ENCODE measurements around the gene BRAT1. TPM values are rescaled to one million over a fixed set of nuclear protein-coding genes. Genes with fewer than 3 reads are reported as not detected.

The BRAT1 gene
- total and polyA plus RNA-seq, 2 experiments from 2014 or later: 19.2 to 45.0 TPM

DNA sequence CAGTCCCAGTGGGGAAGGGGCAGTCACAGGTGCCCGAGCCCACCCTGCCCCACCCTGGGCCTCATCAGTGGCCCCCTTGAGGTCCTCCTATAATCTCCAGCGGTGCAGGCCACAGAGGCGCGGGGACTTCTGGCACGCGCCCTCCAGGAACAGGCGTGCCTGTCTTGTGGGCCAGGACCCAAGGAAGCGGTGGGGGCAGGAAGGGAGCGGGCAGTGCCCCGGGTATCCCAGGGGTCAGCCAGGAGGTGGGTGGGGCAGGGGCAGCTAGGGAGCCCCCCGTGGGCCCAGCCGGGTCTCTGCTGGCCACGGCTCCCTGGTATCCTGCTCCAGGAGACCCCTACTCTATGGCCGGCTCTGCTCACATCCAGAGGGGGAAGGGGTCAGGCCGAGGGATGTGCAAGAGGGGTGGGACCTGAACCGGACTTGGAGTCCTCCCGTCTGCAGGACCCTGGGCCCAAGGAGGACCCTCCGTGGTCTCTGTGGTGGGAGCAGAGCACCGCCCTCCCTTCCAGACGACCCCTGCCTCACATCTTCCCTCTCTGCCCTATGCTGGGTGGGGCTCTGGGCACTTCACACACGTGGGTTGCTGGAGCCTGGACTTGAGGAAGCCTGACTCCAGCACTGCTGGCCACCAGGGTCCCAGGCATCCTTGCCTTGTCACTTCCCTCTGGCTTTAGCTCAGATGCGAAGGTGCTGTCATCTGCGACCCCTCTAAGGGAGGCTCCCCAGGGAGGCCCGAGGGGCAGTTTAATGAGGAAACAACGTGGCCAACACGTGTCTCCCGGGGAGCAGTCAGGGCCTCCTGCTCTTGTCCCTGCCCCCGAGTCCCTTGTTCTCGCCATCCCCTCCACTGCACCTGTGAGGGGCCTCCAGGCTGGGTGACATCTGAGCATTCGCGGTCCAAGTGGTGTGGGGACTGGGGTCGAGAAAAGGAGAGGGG lies 60.9 kb downstream of the BRAT1 start:
- Histone ChIP-seq H3K27me3 (no peaks in the 10 kb centered on the region), H3K9me2 (replicated peaks; ENCODE audit: insufficient read depth) (no peaks in the 10 kb centered on the region), H4K20me1 (ENCODE audit: insufficient read depth, poor library complexity, severe bottlenecking) (no peaks in the 10 kb centered on the region), H3K4me3 (no peak overlapping the region), H3K9me3 (ENCODE audit: low read depth) (no peaks in the 10 kb centered on the region), H3K27ac (no peak overlapping the region), H3K36me3 (replicated peaks; ENCODE audit: insufficient read depth, low read depth) (no peaks in the 10 kb centered on the region), H3K79me2 (no peaks in the 10 kb centered on the region), H3K4me1 (ENCODE audit: insufficient read depth) (peaks cover 27% of the 10 kb centered on the region), H3K4me2 (no peak overlapping the region), H2AFZ (no peak overlapping the region)
- no peak for DNase-seq (ENCODE audit: low spot score)
- TF ChIP-seq EZH2phosphoT487 (IDR thresholded peaks at IDR 0.05; ENCODE audit: low read depth, severe bottlenecking, unreplicated experiment) (no peak), EZH2 (IDR thresholded peaks at IDR 0.05; ENCODE audit: borderline replicate concordance) (no peak)
- TF ChIP-seq, protein P1, sequence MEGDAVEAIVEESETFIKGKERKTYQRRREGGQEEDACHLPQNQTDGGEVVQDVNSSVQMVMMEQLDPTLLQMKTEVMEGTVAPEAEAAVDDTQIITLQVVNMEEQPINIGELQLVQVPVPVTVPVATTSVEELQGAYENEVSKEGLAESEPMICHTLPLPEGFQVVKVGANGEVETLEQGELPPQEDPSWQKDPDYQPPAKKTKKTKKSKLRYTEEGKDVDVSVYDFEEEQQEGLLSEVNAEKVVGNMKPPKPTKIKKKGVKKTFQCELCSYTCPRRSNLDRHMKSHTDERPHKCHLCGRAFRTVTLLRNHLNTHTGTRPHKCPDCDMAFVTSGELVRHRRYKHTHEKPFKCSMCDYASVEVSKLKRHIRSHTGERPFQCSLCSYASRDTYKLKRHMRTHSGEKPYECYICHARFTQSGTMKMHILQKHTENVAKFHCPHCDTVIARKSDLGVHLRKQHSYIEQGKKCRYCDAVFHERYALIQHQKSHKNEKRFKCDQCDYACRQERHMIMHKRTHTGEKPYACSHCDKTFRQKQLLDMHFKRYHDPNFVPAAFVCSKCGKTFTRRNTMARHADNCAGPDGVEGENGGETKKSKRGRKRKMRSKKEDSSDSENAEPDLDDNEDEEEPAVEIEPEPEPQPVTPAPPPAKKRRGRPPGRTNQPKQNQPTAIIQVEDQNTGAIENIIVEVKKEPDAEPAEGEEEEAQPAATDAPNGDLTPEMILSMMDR (IDR thresholded peaks at IDR 0.05; ENCODE audit: poor library complexity): no peak
- 83% methylated on average over 26 of the region's 32 CpGs for WGBS (ENCODE audit: low lambda C conversion rate, missing lambda C conversion rate)

DNA sequence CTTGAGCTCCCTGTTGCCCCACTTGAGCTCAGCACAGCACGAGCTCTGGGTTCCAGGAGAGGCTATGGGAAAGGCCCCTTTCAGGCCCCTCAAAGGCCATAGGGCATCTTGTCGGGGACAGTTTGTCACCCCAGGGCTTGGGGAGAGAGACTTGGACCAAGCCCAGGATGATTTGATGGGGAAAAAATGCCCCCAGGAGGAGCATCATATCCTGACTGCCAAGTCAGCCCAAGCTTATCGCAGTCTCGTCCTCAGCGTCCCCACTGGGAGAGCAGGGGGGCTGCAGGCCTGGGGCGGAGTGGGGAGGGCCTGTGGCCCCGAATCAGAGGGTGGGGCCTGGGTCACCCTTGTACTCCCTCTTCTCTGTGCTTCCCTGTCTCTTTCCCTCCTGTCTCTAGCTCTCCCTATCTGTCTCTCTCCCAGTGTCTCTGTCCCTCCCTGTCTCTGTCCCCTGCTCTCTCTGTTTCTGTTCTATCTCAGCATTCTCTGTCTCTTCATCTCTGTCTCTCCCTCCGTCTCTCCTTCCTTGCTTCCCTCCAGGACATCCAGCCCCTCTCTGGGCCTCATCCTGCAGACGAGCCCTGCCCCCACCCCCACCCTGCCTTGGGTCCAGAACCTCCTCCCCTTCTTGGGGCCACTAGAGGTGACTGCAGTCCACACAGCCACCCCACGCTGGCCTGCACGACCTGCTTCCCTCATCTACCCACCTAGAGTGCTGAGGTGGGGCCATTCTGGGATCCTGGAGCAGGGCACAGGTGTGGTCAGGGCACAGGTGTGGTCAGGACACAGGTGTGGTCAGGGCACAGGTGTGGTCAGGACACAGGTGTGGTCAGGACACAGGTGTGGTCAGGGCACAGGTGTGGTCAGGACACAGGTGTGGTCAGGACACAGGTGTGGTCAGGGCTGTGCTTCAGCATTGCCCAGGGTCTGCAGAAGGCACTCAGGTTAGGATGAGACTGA lies 61.8 kb downstream of the BRAT1 start:
- no peaks in the 10 kb centered on the region for H3K36me3 ChIP-seq (replicated peaks; ENCODE audit: insufficient read depth, low read depth)
- H3K27ac ChIP-seq: no peak overlapping the region
- no peak overlapping the region for H2AFZ ChIP-seq
- no peaks in the 10 kb centered on the region for H3K9me2 ChIP-seq (replicated peaks; ENCODE audit: insufficient read depth)
- WGBS (ENCODE audit: low lambda C conversion rate, missing lambda C conversion rate): 60% methylated on average over 9 of the region's 11 CpGs
- no peak overlapping the region for H3K4me2 ChIP-seq
- H3K4me3 ChIP-seq: no peak overlapping the region
- peaks cover 27% of the 10 kb centered on the region for H3K4me1 ChIP-seq (ENCODE audit: insufficient read depth)
- TF ChIP-seq, protein P1 (IDR thresholded peaks at IDR 0.05; ENCODE audit: poor library complexity): no peak
- TF ChIP-seq EZH2phosphoT487 (IDR thresholded peaks at IDR 0.05; ENCODE audit: low read depth, severe bottlenecking, unreplicated experiment) (no peak), EZH2 (IDR thresholded peaks at IDR 0.05; ENCODE audit: borderline replicate concordance) (no peak)
- H3K79me2 ChIP-seq: no peaks in the 10 kb centered on the region
- no peak for DNase-seq (ENCODE audit: low spot score)
- no peaks in the 10 kb centered on the region for H3K9me3 ChIP-seq (ENCODE audit: low read depth)
- no peaks in the 10 kb centered on the region for H4K20me1 ChIP-seq (ENCODE audit: insufficient read depth, poor library complexity, severe bottlenecking)
- no peaks in the 10 kb centered on the region for H3K27me3 ChIP-seq

DNA sequence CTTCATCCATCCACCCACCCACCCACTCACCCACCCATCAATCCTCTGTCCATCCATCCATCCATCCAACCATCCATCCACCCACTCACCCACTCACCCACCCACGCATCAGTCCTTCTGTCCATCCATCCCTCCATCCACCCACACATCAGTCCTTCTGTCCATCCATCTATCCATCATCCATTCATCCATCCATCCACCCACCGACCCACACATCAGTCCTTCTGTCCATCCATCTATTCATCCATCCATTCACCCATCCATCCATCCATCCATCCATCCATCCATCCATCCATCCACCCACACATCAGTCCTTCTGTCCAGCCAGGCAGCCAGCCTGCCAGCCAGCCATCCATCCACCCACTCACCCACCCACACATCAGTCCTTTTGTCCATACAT lies 63.3 kb downstream of the BRAT1 start:
- TF ChIP-seq EZH2 (IDR thresholded peaks at IDR 0.05; ENCODE audit: borderline replicate concordance): no peak
- TF ChIP-seq EZH2phosphoT487 (IDR thresholded peaks at IDR 0.05; ENCODE audit: low read depth, severe bottlenecking, unreplicated experiment): no peak
- TF ChIP-seq, protein P1 (IDR thresholded peaks at IDR 0.05; ENCODE audit: poor library complexity): no peak
- H3K27ac ChIP-seq: no peak overlapping the region
- no peak overlapping the region for H2AFZ ChIP-seq
- H4K20me1 ChIP-seq (ENCODE audit: insufficient read depth, poor library complexity, severe bottlenecking): no peaks in the 10 kb centered on the region
- H3K79me2 ChIP-seq: no peaks in the 10 kb centered on the region
- H3K4me3 ChIP-seq: no peak overlapping the region
- no peak for DNase-seq (ENCODE audit: low spot score)
- WGBS (ENCODE audit: low lambda C conversion rate, missing lambda C conversion rate): 89% methylated on average over 1 of the region's 2 CpGs
- H3K27me3 ChIP-seq: no peaks in the 10 kb centered on the region
- H3K4me1 ChIP-seq (ENCODE audit: insufficient read depth): peaks cover 18% of the 10 kb centered on the region
- no peaks in the 10 kb centered on the region for H3K36me3 ChIP-seq (replicated peaks; ENCODE audit: insufficient read depth, low read depth)
- no peaks in the 10 kb centered on the region for H3K9me3 ChIP-seq (ENCODE audit: low read depth)
- no peaks in the 10 kb centered on the region for H3K9me2 ChIP-seq (replicated peaks; ENCODE audit: insufficient read depth)
- H3K4me2 ChIP-seq: no peak overlapping the region

Measured in hepatocyte (in vitro differentiated cells).